Endothelial cell of hepatic sinusoid (primary cell): ENCODE results near the gene CAPS2.

Experiments
- in situ Hi-C: cut with HindIII; loops from 2 replicates; pipeline ENCODE4 v1.10.0; 2017; ENCODE audit warnings: low sequenced_read_pairs

CAPS2 gene

DNA sequence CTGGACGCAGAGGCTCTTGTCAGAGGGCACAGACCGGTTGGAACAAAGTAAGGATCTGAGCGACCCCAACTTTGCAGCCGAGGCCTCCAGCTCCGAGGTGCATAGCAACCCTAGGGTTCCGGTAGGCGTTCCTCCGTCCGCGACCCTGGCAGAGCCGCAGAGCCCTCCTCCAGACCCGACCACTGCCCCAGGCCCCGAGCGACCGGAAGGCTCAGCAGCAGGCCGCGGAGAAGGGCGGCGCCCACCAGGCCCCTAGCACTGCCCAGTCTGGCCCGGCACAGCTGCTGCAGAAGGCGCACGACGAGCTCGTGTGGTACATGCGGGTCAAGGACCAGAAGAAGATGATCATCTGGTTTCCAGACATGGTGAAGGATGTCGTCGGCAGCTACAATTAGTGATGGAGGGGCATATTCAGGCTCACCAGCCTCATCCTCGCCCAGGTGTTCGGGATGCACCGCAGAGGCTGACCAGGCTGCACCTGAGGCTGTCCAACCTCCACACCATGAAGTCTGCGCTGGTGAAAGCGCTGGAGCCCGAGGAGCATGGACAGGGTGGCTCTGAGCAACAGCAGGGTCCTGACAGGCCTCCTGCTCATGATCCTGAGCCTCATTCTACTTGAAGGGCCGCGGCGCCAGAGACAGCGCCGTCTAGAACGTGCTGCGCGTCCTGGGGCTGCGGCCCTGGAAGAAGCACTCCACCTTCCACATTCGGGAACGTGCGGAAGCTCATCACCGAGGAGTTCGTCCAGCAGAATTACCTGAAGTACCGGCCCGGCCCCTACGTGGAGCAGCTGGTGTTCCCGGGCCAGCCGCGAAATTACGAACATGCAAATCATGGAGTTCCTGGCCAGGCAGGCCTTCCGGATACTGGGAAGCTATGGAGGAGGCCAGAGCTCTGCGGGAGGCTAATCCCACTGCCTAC is 24.5 kb downstream of the CAPS2 start:
- in situ Hi-C loops, result no loop called here

- in situ Hi-C loops, result no loop called here
Observed at GRCh38 chr12:75302781-75303180, 27.3 kb downstream of the CAPS2 start.

DNA sequence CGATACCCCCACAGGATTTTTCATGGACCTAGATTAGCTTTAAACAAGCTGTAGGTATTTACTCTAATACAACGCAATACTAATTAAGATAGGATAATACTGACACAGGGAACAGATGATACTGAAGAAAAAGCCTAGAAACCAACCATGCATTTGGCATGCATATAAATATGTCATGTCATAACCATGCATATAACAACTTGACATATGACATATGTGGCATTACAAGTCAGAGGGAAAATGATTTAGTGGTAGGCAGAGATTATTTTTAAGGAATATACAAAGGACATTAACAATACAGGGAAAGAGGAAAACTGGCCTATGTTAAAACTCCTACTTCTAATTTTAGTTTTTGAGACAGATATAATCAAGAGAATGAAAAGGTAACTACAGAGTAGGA is 27.9 kb downstream of the CAPS2 start:
- in situ Hi-C loops, result no loop called here

DNA sequence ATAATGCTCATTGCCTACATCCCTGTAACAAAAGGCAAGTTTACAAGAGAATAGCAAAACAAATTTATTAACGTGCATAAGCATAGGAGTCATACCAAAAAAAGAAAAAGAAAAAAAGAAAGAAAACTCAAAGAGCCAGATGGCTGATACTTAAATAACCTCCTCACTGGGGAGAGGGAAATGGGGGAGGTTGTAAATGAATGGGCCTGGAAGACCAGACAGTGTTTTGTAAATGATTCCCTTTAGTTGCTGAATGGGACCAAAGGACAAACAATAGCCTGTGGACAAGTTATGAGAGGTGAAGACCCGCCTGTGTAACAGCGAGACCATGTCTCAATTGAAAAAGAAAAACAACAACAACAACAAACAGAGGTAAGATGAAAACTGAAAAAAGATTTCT is 35.3 kb downstream of the CAPS2 start:
- in situ Hi-C loops, result no loop called here

DNA sequence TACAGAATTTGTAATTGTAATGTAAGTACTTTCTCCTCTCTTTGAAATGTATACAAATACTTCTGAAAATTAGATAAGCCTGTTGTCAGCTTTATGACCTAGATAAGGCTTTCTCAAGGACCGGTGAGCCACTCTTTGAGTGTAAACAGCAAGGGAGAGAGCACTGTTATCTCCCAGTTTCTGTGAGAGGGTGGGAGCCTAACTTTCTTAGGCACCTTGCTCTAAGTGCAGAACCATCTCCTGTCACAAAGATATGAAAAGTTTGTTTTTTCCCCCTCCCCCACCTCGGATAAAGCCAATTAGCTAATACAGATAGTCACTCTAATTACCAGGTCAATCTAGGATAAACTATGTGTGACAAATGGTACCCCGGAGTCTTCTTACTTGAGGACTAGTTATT is 35.8 kb downstream of the CAPS2 start:
- in situ Hi-C loops, result no loop called here

GRCh38 chr12:75291014-75291413 is 39.1 kb downstream of the CAPS2 start:
- in situ Hi-C loops, result no loop called here

GRCh38 chr12:75289753-75290152 is 40.4 kb downstream of the CAPS2 start:
- in situ Hi-C loops, result no loop called here

- in situ Hi-C loops, result no loop called here
Observed at GRCh38 chr12:75288860-75289259, 41.3 kb downstream of the CAPS2 start.

DNA sequence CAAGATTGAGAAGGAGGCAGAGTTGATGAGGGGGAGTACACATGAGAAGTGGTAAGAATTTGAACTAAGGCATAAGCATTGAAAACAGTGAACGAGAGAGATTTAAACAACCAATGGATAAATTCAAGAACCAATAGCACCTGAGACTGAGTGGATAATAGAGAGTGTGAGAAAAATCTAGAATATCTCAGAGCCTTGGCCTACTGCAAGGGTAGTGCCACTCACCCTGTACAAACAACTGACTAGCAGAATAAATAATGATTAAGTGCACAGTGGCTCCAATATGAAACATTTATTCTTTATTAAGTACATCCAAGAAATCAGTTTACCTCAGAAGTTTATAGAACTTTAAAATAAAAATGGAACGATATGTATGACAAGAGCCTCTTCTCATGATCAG is 54.4 kb downstream of the CAPS2 start:
- in situ Hi-C loops, result no loop called here

- in situ Hi-C loops, result no loop called here
Observed at GRCh38 chr12:75271576-75271975, 58.5 kb downstream of the CAPS2 start.

- in situ Hi-C loops, result no loop called here
Observed at GRCh38 chr12:75270157-75270556, 60.0 kb downstream of the CAPS2 start.

DNA sequence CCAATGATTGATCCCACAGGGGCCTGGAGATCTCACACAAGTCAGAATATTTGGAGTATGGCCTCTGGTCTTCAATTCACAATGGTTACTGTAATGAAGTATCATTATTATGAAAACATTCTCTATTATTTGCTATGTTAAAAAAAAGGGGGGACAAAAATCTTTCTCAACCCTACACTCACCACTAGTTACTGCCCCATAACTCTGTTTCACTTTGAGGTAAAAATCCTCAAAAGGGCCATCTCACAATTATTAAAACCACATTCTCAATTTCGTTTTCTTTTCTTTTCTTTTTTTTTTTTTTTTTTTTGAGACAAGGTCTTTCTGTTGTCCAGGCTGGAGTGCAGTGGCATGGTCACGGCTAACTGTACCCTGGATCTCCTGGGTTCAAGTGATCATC is 60.9 kb downstream of the CAPS2 start:
- in situ Hi-C loops, result no loop called here

GRCh38 chr12:75260316-75260715 is 69.8 kb downstream of the CAPS2 start:
- in situ Hi-C loops, result no loop called here

GRCh38 chr12:75259143-75259542 is 71.0 kb downstream of the CAPS2 start:
- in situ Hi-C loops, result no loop called here

- in situ Hi-C loops, result no loop called here
Observed at GRCh38 chr12:75257510-75257909, 72.6 kb downstream of the CAPS2 start.

- in situ Hi-C loops, result no loop called here
Observed at GRCh38 chr12:75245108-75245507, 85.0 kb downstream of the CAPS2 start.

DNA sequence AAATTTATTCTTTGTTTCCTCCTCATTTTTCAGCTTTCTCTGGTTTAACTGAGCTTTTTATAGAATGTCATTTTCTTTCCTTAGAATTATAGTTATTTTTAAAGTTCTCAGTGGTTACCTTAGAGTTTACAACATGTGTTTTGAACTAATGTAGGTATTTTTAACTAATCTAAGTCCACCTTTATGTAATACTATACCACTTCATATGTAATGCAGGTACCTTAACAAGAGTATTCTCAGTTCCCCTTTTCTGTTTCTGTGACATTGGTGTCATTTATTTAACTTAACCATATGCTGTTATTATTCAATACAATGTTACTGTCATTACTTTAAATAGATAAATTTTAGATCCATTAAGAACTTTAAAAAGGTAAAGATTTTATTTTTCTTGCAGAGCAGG is 90.1 kb downstream of the CAPS2 start:
- in situ Hi-C loops, result no loop called here

GRCh38 chr12:75236206-75236605 is 93.9 kb downstream of the CAPS2 start:
- in situ Hi-C loops, result no loop called here

DNA sequence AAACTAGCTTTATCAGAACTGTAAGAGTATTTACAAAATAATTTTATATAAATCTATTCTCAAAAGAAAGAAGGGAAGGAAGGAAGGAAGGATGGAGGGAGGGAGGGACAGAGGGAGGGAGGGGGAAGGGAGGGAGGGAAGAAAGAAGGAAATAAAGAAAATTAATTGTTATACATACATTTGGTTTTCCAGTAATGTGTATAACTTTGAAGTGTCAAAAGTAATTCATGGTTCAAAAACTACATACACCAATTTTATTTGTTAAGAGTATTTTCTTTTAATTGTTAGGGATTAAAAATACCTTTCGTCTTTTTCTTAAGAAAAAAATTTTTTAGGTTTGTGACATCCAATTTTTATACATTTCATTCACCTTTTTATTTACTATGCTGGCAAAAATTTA is 103.0 kb downstream of the CAPS2 start:
- in situ Hi-C loops, result no loop called here
